ENCODE data around the gene TAGAP. TPM values are rescaled to one million over a fixed set of nuclear protein-coding genes. Genes with fewer than 3 reads are reported as not detected.

The TAGAP gene
- total RNA-seq, 1 donor from 2014 or later = 12.9 TPM

- ATAC-seq = no peak
- intact Hi-C loops (cut with DNase I) = no loop called here
- no peak overlapping the region for H3K4me3 ChIP-seq
- no peaks in the 10 kb centered on the region for H3K36me3 ChIP-seq
- TF ChIP-seq CTCF (IDR thresholded peaks at IDR 0.05) = no peak
- H3K27ac ChIP-seq = no peak overlapping the region
- H3K27me3 ChIP-seq = no peaks in the 10 kb centered on the region
- DNase-seq = no peak
- no peaks in the 10 kb centered on the region for H3K9me3 ChIP-seq
- peaks cover 11% of the 10 kb centered on the region for H3K4me1 ChIP-seq
These were observed 40.2 kb downstream of the TAGAP start for GRCh38 chr6:159004592-159004991.

DNA sequence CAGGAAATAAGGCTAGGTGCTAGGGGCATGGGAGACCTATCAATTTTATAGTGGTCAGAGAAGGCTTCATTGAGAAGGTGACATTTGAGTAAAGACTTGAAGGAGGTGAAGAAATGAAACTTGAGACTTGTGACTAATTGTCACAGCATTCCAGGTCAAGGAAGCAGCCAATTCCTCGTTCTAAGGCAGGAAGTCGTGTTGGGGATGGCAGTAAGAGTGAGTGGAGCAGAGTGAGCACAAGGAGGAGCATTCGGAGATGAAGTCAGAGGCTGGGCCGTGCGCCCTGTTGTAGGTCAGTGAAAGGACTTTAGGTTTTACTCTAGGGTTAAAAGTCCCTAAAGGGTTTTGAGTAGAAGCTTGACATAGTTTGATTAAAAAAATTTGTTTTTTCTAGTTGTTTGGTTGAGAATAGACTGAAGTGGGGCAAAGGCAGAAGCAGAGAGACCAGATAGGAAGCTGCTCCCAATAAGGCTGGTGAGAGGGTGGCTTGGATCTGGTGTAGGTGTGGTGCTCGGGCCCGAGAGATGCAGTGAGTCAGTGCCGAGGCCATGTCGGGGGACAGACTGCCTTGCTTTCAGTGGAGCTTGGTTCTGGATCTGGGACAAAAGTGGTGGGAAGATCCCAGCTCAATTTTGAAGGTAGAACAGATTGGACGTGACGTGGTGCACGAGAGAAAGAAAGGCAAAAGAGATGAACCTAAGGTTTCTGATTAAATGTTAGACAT lies 42.2 kb downstream of the TAGAP start:
- DNase-seq (no peak), ATAC-seq (no peak)
- peaks cover 11% of the 10 kb centered on the region for H3K4me1 ChIP-seq
- H3K4me3 ChIP-seq = no peak overlapping the region
- intact Hi-C loops (cut with DNase I) = no loop called here
- TF ChIP-seq CTCF (IDR thresholded peaks at IDR 0.05) = no peak
- H3K27me3 ChIP-seq = no peaks in the 10 kb centered on the region
- no peaks in the 10 kb centered on the region for H3K9me3 ChIP-seq
- no peak overlapping the region for H3K27ac ChIP-seq
- H3K36me3 ChIP-seq = no peaks in the 10 kb centered on the region

GRCh38 chr6:158999666-159000403 lies 45.0 kb downstream of the TAGAP start, which contains the start of gene RSPH3:
Gene RSPH3, minus strand, starts transcription at chr6:159000202. Its CDS starts 652 bp downstream, at chr6:158999550.
- intact Hi-C loops (cut with DNase I) = no loop called here
- peak; percentile 31 for TF ChIP-seq CTCF (IDR thresholded peaks at IDR 0.05)

GRCh38 chr6:158999154-158999665 lies 45.6 kb downstream of the TAGAP start:
- no peaks in the 10 kb centered on the region for H3K9me3 ChIP-seq
- intact Hi-C loops (cut with DNase I) = no loop called here
- no peaks in the 10 kb centered on the region for H3K36me3 ChIP-seq
- no peak for DNase-seq
- peak; percentile 31 for ATAC-seq
- TF ChIP-seq CTCF (IDR thresholded peaks at IDR 0.05) = no peak
- peaks cover 11% of the 10 kb centered on the region for H3K4me1 ChIP-seq
- peak overlapping the region; percentile 88 for H3K27ac ChIP-seq
- no peaks in the 10 kb centered on the region for H3K27me3 ChIP-seq
- peak overlapping the region; percentile 71 for H3K4me3 ChIP-seq

More at GRCh38 chr6:158999666-159000403, 45.0 kb downstream of the TAGAP start, which contains the start of gene RSPH3:
- peak; percentile 97 for DNase-seq
- Histone ChIP-seq H3K27ac (peak within 1 kb of the TSS; percentile 88), H3K27me3 (no peaks in the 10 kb centered on the region), H3K4me3 (peak within 1 kb of the TSS; percentile 71), H3K4me1 (peaks cover 11% of the 10 kb centered on the region), H3K9me3 (no peaks in the 10 kb centered on the region), H3K36me3 (no peaks in the 10 kb centered on the region)
- peak; percentile 96 for ATAC-seq

GRCh38 chr6:158996856-158997255 lies 47.9 kb downstream of the TAGAP start:
- no peaks in the 10 kb centered on the region for H3K36me3 ChIP-seq
- no peak overlapping the region for H3K27ac ChIP-seq
- peaks cover 11% of the 10 kb centered on the region for H3K4me1 ChIP-seq
- H3K9me3 ChIP-seq = no peaks in the 10 kb centered on the region
- DNase-seq (no peak), ATAC-seq (peak; percentile 6)
- no peaks in the 10 kb centered on the region for H3K27me3 ChIP-seq
- intact Hi-C loops (cut with DNase I) = no loop called here
- no peak for TF ChIP-seq CTCF (IDR thresholded peaks at IDR 0.05)
- H3K4me3 ChIP-seq = no peak overlapping the region

Data from upper lobe of right lung (tissue), 1 donor.